ENCODE measurements around the gene COL18A1. TPM values are rescaled to one million over a fixed set of nuclear protein-coding genes. Genes with fewer than 3 reads are reported as not detected.

COL18A1 gene
- total RNA-seq, 4 donors from 2014 or later, result 19.3 to 121 (median 23.3) TPM

DNA sequence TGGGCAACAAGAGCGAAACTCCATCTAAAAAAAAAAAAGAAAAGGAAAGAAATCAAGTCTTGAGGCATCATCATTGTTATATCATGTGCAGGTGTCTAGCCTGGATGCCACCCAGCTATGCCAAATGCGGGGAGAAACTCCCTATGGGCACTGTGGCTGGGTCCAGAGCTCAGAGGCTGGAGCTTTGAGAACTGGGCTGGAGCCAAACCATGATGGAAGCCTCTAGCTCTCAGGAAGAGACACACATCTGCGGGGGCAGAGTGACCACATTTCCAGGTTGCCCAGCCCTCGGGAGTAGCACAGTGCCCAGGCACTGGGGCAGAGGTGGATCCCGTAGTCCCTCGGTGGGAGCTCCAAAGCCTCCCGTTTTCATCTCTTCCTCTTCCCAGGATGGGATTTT lies 58.9 kb downstream of the COL18A1 start:
- no peak overlapping the region for H3K27ac ChIP-seq
- WGBS, 2 donors (ENCODE audit: low coverage in 1 of 2), result 88 to 92% methylated on average over 2 to 7 of the region's 7 CpGs
- peaks cover 0 to 7% of the 10 kb centered on the region in 2 donors for H3K9me3 ChIP-seq
- TF ChIP-seq POLR2A (IDR thresholded peaks at IDR 0.05) (no peak), POLR2AphosphoS5 (IDR thresholded peaks at IDR 0.05) (no peak), EP300 (IDR thresholded peaks at IDR 0.05; ENCODE audit: low read depth) (no peak)
- TF ChIP-seq, protein P1, sequence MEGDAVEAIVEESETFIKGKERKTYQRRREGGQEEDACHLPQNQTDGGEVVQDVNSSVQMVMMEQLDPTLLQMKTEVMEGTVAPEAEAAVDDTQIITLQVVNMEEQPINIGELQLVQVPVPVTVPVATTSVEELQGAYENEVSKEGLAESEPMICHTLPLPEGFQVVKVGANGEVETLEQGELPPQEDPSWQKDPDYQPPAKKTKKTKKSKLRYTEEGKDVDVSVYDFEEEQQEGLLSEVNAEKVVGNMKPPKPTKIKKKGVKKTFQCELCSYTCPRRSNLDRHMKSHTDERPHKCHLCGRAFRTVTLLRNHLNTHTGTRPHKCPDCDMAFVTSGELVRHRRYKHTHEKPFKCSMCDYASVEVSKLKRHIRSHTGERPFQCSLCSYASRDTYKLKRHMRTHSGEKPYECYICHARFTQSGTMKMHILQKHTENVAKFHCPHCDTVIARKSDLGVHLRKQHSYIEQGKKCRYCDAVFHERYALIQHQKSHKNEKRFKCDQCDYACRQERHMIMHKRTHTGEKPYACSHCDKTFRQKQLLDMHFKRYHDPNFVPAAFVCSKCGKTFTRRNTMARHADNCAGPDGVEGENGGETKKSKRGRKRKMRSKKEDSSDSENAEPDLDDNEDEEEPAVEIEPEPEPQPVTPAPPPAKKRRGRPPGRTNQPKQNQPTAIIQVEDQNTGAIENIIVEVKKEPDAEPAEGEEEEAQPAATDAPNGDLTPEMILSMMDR (IDR thresholded peaks at IDR 0.05), result no peak
- no peaks in the 10 kb centered on the region for H3K36me3 ChIP-seq
- no peak overlapping the region for H3K4me3 ChIP-seq
- no peak for DNase-seq
- no peaks in the 10 kb centered on the region for H3K27me3 ChIP-seq
- intact Hi-C loops (cut with DNase I; ENCODE audit: low total_unique reads), result no loop called here
- H3K4me1 ChIP-seq, result peaks cover 0 to 10% (median 3%) of the 10 kb centered on the region in 4 donors
- in situ Hi-C loops (cut with MboI; ENCODE audit: low pct_ligation_motif_present in 1 of 4, low pct_unique_long_range_greater_than_20kb in 1 of 4, low sequenced_read_pairs in 3 of 4), result loop anchor here in 2 of 4 donors (25.0 kb wide), 2 partner anchors 177 to 302 kb away; partner anchors contain the start of gene POFUT2 (in 1 of the 2)

DNA sequence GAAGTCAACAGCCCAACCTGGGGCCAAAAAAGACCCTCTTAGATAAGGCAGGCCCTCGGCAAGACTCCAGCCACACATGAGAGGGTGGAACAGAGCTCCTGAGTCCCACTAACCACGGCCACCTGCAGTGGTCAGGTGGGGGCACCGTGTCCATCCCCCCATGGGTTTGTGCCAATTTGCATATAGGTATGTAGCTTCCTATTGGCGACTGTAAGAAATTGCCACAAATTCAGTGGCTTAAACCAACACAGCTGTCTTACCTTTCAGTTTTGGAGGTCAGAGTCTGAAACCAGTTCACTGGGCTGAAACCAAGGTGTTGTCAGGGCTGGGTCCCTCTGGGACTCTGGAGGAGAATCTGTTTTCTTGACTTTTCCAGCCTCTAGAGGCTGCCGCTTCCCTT lies 59.3 kb downstream of the COL18A1 start:
- no peaks in the 10 kb centered on the region for H3K36me3 ChIP-seq
- TF ChIP-seq EP300 (IDR thresholded peaks at IDR 0.05; ENCODE audit: low read depth) (no peak), POLR2AphosphoS5 (IDR thresholded peaks at IDR 0.05) (no peak), POLR2A (IDR thresholded peaks at IDR 0.05) (no peak)
- TF ChIP-seq, protein P1 (IDR thresholded peaks at IDR 0.05), result no peak
- in situ Hi-C loops (cut with MboI; ENCODE audit: low pct_ligation_motif_present in 1 of 4, low pct_unique_long_range_greater_than_20kb in 1 of 4, low sequenced_read_pairs in 3 of 4) (loop anchor here in 2 of 4 donors (25.0 kb wide), 2 partner anchors 177 to 302 kb away; partner anchors contain the start of gene POFUT2 (in 1 of the 2)), intact Hi-C loops (cut with DNase I; ENCODE audit: low total_unique reads) (no loop called here)
- DNase-seq, result no peak
- peaks cover 0 to 10% (median 5%) of the 10 kb centered on the region in 4 donors for H3K4me1 ChIP-seq
- 70% methylated on average over 5 of the region's 5 CpGs; no CpG with 5 or more reads in 1 of the 2 donors for WGBS, 2 donors (ENCODE audit: low coverage in 1 of 2)
- no peaks in the 10 kb centered on the region for H3K27me3 ChIP-seq
- peaks cover 0 to 7% of the 10 kb centered on the region in 2 donors for H3K9me3 ChIP-seq
- H3K27ac ChIP-seq, result no peak overlapping the region
- H3K4me3 ChIP-seq, result no peak overlapping the region

DNA sequence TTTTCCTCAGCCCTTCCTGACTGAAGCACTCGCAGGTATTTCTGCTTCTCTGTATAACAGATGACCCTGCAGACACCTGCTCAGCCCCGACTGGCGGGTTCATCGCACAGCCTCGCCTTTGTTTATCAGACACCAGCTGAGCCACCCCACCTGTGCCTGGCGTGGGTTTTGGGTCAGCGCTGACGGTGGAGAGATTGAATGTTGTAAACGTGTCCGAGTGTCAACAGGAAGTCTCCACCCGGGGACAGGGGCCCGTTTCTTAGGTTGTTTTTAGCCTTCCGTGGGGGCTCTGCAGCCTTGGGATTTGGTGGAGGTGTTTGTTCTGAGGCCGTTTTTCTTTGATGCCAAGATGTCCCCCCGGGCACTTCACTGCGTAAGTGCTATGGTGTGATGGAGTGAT lies 60.1 kb downstream of the COL18A1 start:
- intact Hi-C loops (cut with DNase I; ENCODE audit: low total_unique reads) (no loop called here), in situ Hi-C loops (cut with MboI; ENCODE audit: low pct_ligation_motif_present in 1 of 4, low pct_unique_long_range_greater_than_20kb in 1 of 4, low sequenced_read_pairs in 3 of 4) (loop anchor here in 2 of 4 donors (25.0 kb wide), 2 partner anchors 178 to 303 kb away; partner anchors contain the start of gene POFUT2 (in 1 of the 2))
- TF ChIP-seq POLR2AphosphoS5 (IDR thresholded peaks at IDR 0.05) (no peak), POLR2A (IDR thresholded peaks at IDR 0.05) (no peak), EP300 (IDR thresholded peaks at IDR 0.05; ENCODE audit: low read depth) (no peak)
- TF ChIP-seq, protein P1 (IDR thresholded peaks at IDR 0.05), result no peak

DNA sequence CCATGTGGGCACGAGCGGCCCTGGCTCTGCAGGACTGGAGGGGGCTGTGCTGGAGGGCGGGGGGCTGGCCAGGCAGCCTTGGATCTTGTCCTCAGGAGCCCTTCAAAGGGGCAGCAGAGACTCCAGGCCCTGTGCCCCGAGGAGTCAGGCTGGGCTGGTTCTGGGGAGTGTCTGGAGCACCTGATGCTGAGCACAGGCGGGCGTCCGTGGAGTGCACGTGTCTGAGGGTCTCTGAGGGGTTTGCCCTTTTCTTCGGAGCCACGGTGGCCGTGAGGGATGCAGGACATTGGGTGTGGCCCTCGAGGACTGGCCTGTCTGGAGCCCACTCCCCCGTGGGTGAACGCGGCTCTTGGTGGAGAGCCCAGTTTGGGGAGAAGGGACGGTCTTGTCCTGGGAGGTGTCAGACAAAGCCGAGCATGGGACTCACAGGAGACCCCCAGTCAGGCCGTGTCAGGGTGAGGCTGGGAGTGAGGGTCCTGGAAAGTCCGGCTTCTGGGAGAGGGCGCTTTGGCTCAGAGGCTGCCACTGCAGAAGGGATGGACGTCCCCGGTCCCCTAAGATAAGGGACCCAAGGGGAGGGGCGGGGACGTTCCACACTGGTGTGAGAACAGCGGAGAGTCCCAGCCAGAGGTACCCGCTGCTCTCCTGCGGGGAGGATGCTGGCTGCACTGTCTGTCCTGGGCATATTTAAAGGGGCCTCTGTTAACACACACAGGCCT lies 60.8 kb downstream of the COL18A1 start:
- in situ Hi-C loops (cut with MboI; ENCODE audit: low pct_ligation_motif_present in 1 of 4, low pct_unique_long_range_greater_than_20kb in 1 of 4, low sequenced_read_pairs in 3 of 4) (loop anchor here in 2 of 4 donors (25.0 kb wide), 2 partner anchors 178 to 303 kb away; partner anchors contain the start of gene POFUT2 (in 1 of the 2)), intact Hi-C loops (cut with DNase I; ENCODE audit: low total_unique reads) (no loop called here)
- no peaks in the 10 kb centered on the region for H3K36me3 ChIP-seq
- H3K4me3 ChIP-seq, result no peak overlapping the region
- H3K27ac ChIP-seq, result no peak overlapping the region
- WGBS, 2 donors (ENCODE audit: low coverage in 1 of 2), result 84% methylated on average over 19 of the region's 27 CpGs; no CpG with 5 or more reads in 1 of the 2 donors
- no peaks in the 10 kb centered on the region for H3K27me3 ChIP-seq
- TF ChIP-seq POLR2A (IDR thresholded peaks at IDR 0.05), result no peak
- no peak for TF ChIP-seq EP300 (IDR thresholded peaks at IDR 0.05; ENCODE audit: low read depth)
- TF ChIP-seq POLR2AphosphoS5 (IDR thresholded peaks at IDR 0.05), result no peak
- TF ChIP-seq, protein P1 (IDR thresholded peaks at IDR 0.05), result no peak
- DNase-seq, result no peak
- peaks cover 0 to 7% of the 10 kb centered on the region in 2 donors for H3K9me3 ChIP-seq
- peaks cover 0 to 14% (median 5%) of the 10 kb centered on the region in 4 donors for H3K4me1 ChIP-seq

More for the DNA sequence above, 60.1 kb downstream of the COL18A1 start:
- H3K27me3 ChIP-seq, result no peaks in the 10 kb centered on the region
- peaks cover 0 to 7% of the 10 kb centered on the region in 2 donors for H3K9me3 ChIP-seq
- 33% methylated on average over 16 of the region's 16 CpGs; no CpG with 5 or more reads in 1 of the 2 donors for WGBS, 2 donors (ENCODE audit: low coverage in 1 of 2)
- no peak for DNase-seq
- H3K4me3 ChIP-seq, result no peak overlapping the region
- no peak overlapping the region for H3K27ac ChIP-seq
- H3K36me3 ChIP-seq, result no peaks in the 10 kb centered on the region
- H3K4me1 ChIP-seq, result peaks cover 0 to 10% (median 8%) of the 10 kb centered on the region in 4 donors

All from transverse colon (tissue), 4 donors.